GM23248 (cell line): ENCODE measurements around the gene PIEZO2. TPM values are rescaled to one million over a fixed set of nuclear protein-coding genes. Genes with fewer than 3 reads are reported as not detected.
A peak's percentile ranks its signal among the peaks of the same experiment; 100 is the strongest.

Experiments
- DNase-seq: peaks from one replicate; pipeline ENCODE4 v3.0.0-alpha.2; 2015
- H2AFZ ChIP-seq: fragments of 200-600 bp; sonication (generic); 2 replicates; pipeline ENCODE4 v1.6.1; 2016; ENCODE audit warnings: antibody characterized with exemption
- H3F3A ChIP-seq: fragments of 200-600 bp; sonication (generic); 2 replicates; pipeline ENCODE4 v1.6.1; 2016; ENCODE audit warnings: mild to moderate bottlenecking, antibody characterized with exemption, mixed run types; ENCODE audit not compliant: insufficient read depth
- H3K27ac ChIP-seq: fragments of 200-600 bp; sonication (generic); 2 replicates; pipeline ENCODE4 v1.5.1; 2016; ENCODE audit warnings: mild to moderate bottlenecking
- H3K27me3 ChIP-seq: fragments of 200-600 bp; sonication (generic); replicated peaks from 2 replicates; pipeline ENCODE4 v1.6.1; 2016; ENCODE audit warnings: mild to moderate bottlenecking; ENCODE audit not compliant: insufficient read depth
- H3K36me3 ChIP-seq: fragments of 200-600 bp; sonication (generic); 2 replicates; pipeline ENCODE4 v1.6.1; 2016; ENCODE audit warnings: low read depth, mild to moderate bottlenecking
- H3K4me1 ChIP-seq: fragments of 200-600 bp; sonication (generic); 2 replicates; pipeline ENCODE4 v1.6.1; 2016; ENCODE audit warnings: mild to moderate bottlenecking; ENCODE audit not compliant: insufficient read depth
- H3K4me2 ChIP-seq: fragments of 200-600 bp; sonication (generic); one replicate; pipeline ENCODE4 v1.6.1; 2016; ENCODE audit warnings: mild to moderate bottlenecking; ENCODE audit not compliant: unreplicated experiment
- H3K4me3 ChIP-seq: fragments of 200-600 bp; sonication (generic); 2 replicates; pipeline ENCODE4 v1.5.1; 2016; ENCODE audit warnings: mild to moderate bottlenecking
- H3K79me2 ChIP-seq: fragments of 200-600 bp; sonication (generic); 2 replicates; pipeline ENCODE4 v1.6.1; 2016; ENCODE audit warnings: mild to moderate bottlenecking; ENCODE audit not compliant: insufficient read depth
- H3K9ac ChIP-seq: fragments of 200-600 bp; sonication (generic); 2 replicates; pipeline ENCODE4 v1.6.1; 2016; ENCODE audit warnings: mild to moderate bottlenecking
- H3K9me2 ChIP-seq: fragments of 200-600 bp; sonication (generic); 2 replicates; pipeline ENCODE4 v1.6.1; 2016; ENCODE audit warnings: mixed run types, mild to moderate bottlenecking, moderate library complexity; ENCODE audit not compliant: insufficient read depth
- H3K9me3 ChIP-seq: fragments of 200-600 bp; sonication (generic); one replicate; pipeline ENCODE4 v1.6.1; 2017; ENCODE audit warnings: low read depth
- H4K20me1 ChIP-seq: fragments of 200-600 bp; sonication (generic); 2 replicates; pipeline ENCODE4 v1.6.0; 2016; ENCODE audit not compliant: insufficient read depth
- EZH2 ChIP-seq: fragments of 200-600 bp; sonication (generic); IDR thresholded peaks from 2 replicates; pipeline ENCODE4 v1.6.1; 2018; ENCODE audit warnings: antibody characterized with exemption, mild to moderate bottlenecking; ENCODE audit not compliant: insufficient read depth, poor library complexity, severe bottlenecking
- EZH2phosphoT487 ChIP-seq: fragments of 200-600 bp; sonication (generic); IDR thresholded peaks from 2 replicates; pipeline ENCODE4 v1.6.1; 2018; ENCODE audit warnings: antibody characterized with exemption, moderate library complexity, mild to moderate bottlenecking, low read depth; ENCODE audit not compliant: insufficient read depth
- WGBS, 2 experiments: methylation state at CpG; one replicate each; pipeline ENCODE4 v1.1.6; 2015 to 2017; ENCODE audit warnings: low lambda C conversion rate in 2 of 2, low coverage in 1 of 2; ENCODE audit errors: missing lambda C conversion rate in 2 of 2; 5-methylcytosine and 5-hydroxymethylcytosine counted together
- in situ Hi-C: fragments of 300-500 bp; cut with MboI; formaldehyde crosslinking; loops from 2 replicates; pipeline ENCODE4 v1.15.0; 2020
- polyA plus RNA-seq: library from polyadenylated mRNA; unstranded; fragments of >200 nt; fragmentation: Nextera tagmentation; extraction: Ambion mirVana; gene quantifications from 2 replicates; pipeline ENCODE4 v1.2.1, GENCODE V29; 2016
- total RNA-seq: library from RNA; depleted of rRNA; stranded (reverse); fragments of >200 nt; shearing (Covaris generic); gene quantifications from 2 replicates; pipeline ENCODE4 v1.2.3, GENCODE V29; 2014

The PIEZO2 gene
- total and polyA plus RNA-seq, 2 experiments from 2014 or later, result 0.93 to 1.5 TPM

GRCh38 chr18:10792181-10792580 lies 357.2 kb downstream of the PIEZO2 start:
- Histone ChIP-seq H4K20me1 (no peaks in the 10 kb centered on the region), H2AFZ (no peak overlapping the region), H3K4me1 (no peaks in the 10 kb centered on the region), H3K4me3 (no peak overlapping the region), H3K27me3 (no peaks in the 10 kb centered on the region), H3K9me3 (no peaks in the 10 kb centered on the region), H3K4me2 (no peak overlapping the region), H3K27ac (no peak overlapping the region), H3K79me2 (no peaks in the 10 kb centered on the region), H3F3A (no peaks in the 10 kb centered on the region), H3K9me2 (no peaks in the 10 kb centered on the region), H3K9ac (no peak overlapping the region), H3K36me3 (no peaks in the 10 kb centered on the region)
- WGBS, 2 experiments, result 42 to 51% methylated on average over 4 of the region's 4 CpGs
- no peak for TF ChIP-seq EZH2phosphoT487
- no peak for TF ChIP-seq EZH2
- in situ Hi-C loops, result no loop called here
- DNase-seq, result no peak

GRCh38 chr18:10791169-10791831 lies 358.1 kb downstream of the PIEZO2 start:
- Histone ChIP-seq H3K4me2 (no peak overlapping the region), H3K79me2 (no peaks in the 10 kb centered on the region), H3K27ac (no peak overlapping the region), H3K9me3 (no peaks in the 10 kb centered on the region), H3K4me1 (no peaks in the 10 kb centered on the region), H4K20me1 (no peaks in the 10 kb centered on the region), H2AFZ (no peak overlapping the region), H3K9ac (no peak overlapping the region), H3K9me2 (no peaks in the 10 kb centered on the region), H3K36me3 (no peaks in the 10 kb centered on the region), H3K27me3 (no peaks in the 10 kb centered on the region), H3F3A (no peaks in the 10 kb centered on the region), H3K4me3 (no peak overlapping the region)
- TF ChIP-seq EZH2phosphoT487, result no peak
- TF ChIP-seq EZH2, result no peak
- DNase-seq, result no peak
- in situ Hi-C loops, result no loop called here
- 63 to 68% methylated on average over 7 of the region's 7 CpGs for WGBS, 2 experiments

- no peak overlapping the region for H3K4me3 ChIP-seq
- WGBS, 2 experiments, result 62 to 69% methylated on average over 2 of the region's 2 CpGs
- in situ Hi-C loops, result no loop called here
- H3K9me2 ChIP-seq, result no peaks in the 10 kb centered on the region
- no peak overlapping the region for H3K27ac ChIP-seq
- no peaks in the 10 kb centered on the region for H3K36me3 ChIP-seq
- no peaks in the 10 kb centered on the region for H3K4me1 ChIP-seq
- H3K4me2 ChIP-seq, result no peak overlapping the region
- TF ChIP-seq EZH2 (no peak), EZH2phosphoT487 (no peak)
- DNase-seq, result no peak
- H3F3A ChIP-seq, result no peaks in the 10 kb centered on the region
- H2AFZ ChIP-seq, result no peak overlapping the region
- no peaks in the 10 kb centered on the region for H4K20me1 ChIP-seq
- no peaks in the 10 kb centered on the region for H3K27me3 ChIP-seq
- no peak overlapping the region for H3K9ac ChIP-seq
- no peaks in the 10 kb centered on the region for H3K9me3 ChIP-seq
- no peaks in the 10 kb centered on the region for H3K79me2 ChIP-seq
Observed at GRCh38 chr18:10789180-10789579, 360.2 kb downstream of the PIEZO2 start.

GRCh38 chr18:10787293-10787901 lies 362.0 kb downstream of the PIEZO2 start:
- in situ Hi-C loops, result no loop called here
- Histone ChIP-seq H3K4me2 (no peak overlapping the region), H3K27me3 (no peaks in the 10 kb centered on the region), H3K79me2 (no peaks in the 10 kb centered on the region), H2AFZ (no peak overlapping the region), H3K9me2 (no peaks in the 10 kb centered on the region), H3K36me3 (no peaks in the 10 kb centered on the region), H3K9ac (no peak overlapping the region), H3F3A (no peaks in the 10 kb centered on the region), H3K4me3 (no peak overlapping the region), H3K9me3 (no peaks in the 10 kb centered on the region), H3K27ac (no peak overlapping the region), H3K4me1 (no peaks in the 10 kb centered on the region), H4K20me1 (no peaks in the 10 kb centered on the region)
- DNase-seq, result peak; percentile 85
- TF ChIP-seq EZH2phosphoT487 (no peak), EZH2 (no peak)
- WGBS, 2 experiments, result 12 to 23% methylated on average over 5 of the region's 5 CpGs
